Thymus (tissue), 14 donors: Measurements from ENCODE around the gene LTA. TPM values are rescaled to one million over a fixed set of nuclear protein-coding genes. Genes with fewer than 3 reads are reported as not detected.

Experiments used
- DNase-seq, 9 donors: peaks; one replicate each; pipeline ENCODE4 v3.0.0-alpha.2; 2013; ENCODE audit warnings: low spot score in 9 of 9, low read depth in 6 of 9, missing footprints in 1 of 9
- H3K27ac ChIP-seq, 2 donors: one replicate each; pipeline ENCODE4 v1.5.1; 2013; ENCODE audit warnings: control low read depth in 1 of 2, low read depth in 1 of 2, low read length in 1 of 2, mild to moderate bottlenecking in 1 of 2, moderate library complexity in 1 of 2
- H3K27me3 ChIP-seq, 2 donors: one replicate each; pipeline ENCODE4 v1.5.1; 2013; ENCODE audit warnings: low read length in 1 of 2; ENCODE audit not compliant: control insufficient read depth in 2 of 2, insufficient read depth in 1 of 2
- H3K36me3 ChIP-seq, 2 donors: one replicate each; pipeline ENCODE4 v1.5.1; 2013; ENCODE audit warnings: low read length in 1 of 2, mild to moderate bottlenecking in 1 of 2, moderate library complexity in 1 of 2; ENCODE audit not compliant: control insufficient read depth in 2 of 2, insufficient read depth in 2 of 2
- H3K4me1 ChIP-seq, 2 donors: one replicate each; pipeline ENCODE4 v1.5.1; 2013; ENCODE audit warnings: low read length in 2 of 2; ENCODE audit not compliant: control insufficient read depth in 2 of 2, insufficient read depth in 2 of 2
- H3K4me3 ChIP-seq, 2 donors: one replicate each; pipeline ENCODE4 v1.5.1; 2013; ENCODE audit warnings: low read length in 2 of 2, control low read depth in 1 of 2, mild to moderate bottlenecking in 1 of 2
- H3K9me3 ChIP-seq, 2 donors: one replicate each; pipeline ENCODE4 v1.5.1; 2013; ENCODE audit warnings: low read length in 1 of 2, mild to moderate bottlenecking in 1 of 2; ENCODE audit not compliant: control insufficient read depth in 2 of 2, insufficient read depth in 1 of 2
- WGBS: extraction: QIAGEN DNeasy Blood & Tissue Kit; methylation state at CpG from one replicate; pipeline ENCODE4 v1.1.7; 2013; 5-methylcytosine and 5-hydroxymethylcytosine counted together
- long read RNA-seq, 10 donors: transcript quantifications; one replicate each; lab custom pipeline, GENCODE V29; 2026
- polyA plus RNA-seq: library from polyadenylated mRNA; stranded (reverse); fragments of 200-250 nt; gene quantifications from one replicate; pipeline ENCODE4 v1.2.3, GENCODE V29; 2013
- total RNA-seq: library from RNA; stranded (reverse); fragments of 120-200 nt; gene quantifications from one replicate; pipeline ENCODE4 v1.2.4, GENCODE V29; 2013
- donor health status: healthy.

LTA gene
- total RNA-seq: 8.9 TPM
- polyA plus RNA-seq: 2.2 TPM
- long read RNA-seq, donor 1, partial matches to known transcripts: 0 of 3 reads
- long read RNA-seq, donor 1, other reads (novel, unspliced or antisense): 0 of 3 reads
- long read RNA-seq, donor 2: 0 reads
- long read RNA-seq, donor 3, transcript LTA-213 (4 exons, 1,422 nt): major isoform, 15 of 24 reads
- long read RNA-seq, donor 3, partial matches to known transcripts: 6 of 24 reads
- long read RNA-seq, donor 3, other reads (novel, unspliced or antisense): 0 of 24 reads
- long read RNA-seq, donor 4, transcript LTA-213 (4 exons, 1,422 nt): major isoform, 9 of 9 reads
- long read RNA-seq, donor 4, partial matches to known transcripts: 0 of 9 reads
- long read RNA-seq, donor 4, other reads (novel, unspliced or antisense): 0 of 9 reads
- long read RNA-seq, donor 5, transcript LTA-214 (4 exons, 1,507 nt): minor isoform, 7 of 39 reads
- long read RNA-seq, donor 5, transcript LTA-213 (4 exons, 1,422 nt): major isoform, 21 of 39 reads
- long read RNA-seq, donor 5, partial matches to known transcripts: 11 of 39 reads
- long read RNA-seq, donor 5, other reads (novel, unspliced or antisense): 0 of 39 reads
- long read RNA-seq, donor 6, transcript LTA-213 (4 exons, 1,422 nt): major isoform, 8 of 10 reads
- long read RNA-seq, donor 6, partial matches to known transcripts: 0 of 10 reads
- long read RNA-seq, donor 6, other reads (novel, unspliced or antisense): 0 of 10 reads
- long read RNA-seq, donor 7, transcript LTA-213 (4 exons, 1,422 nt): major isoform, 11 of 12 reads
- long read RNA-seq, donor 7, partial matches to known transcripts: 0 of 12 reads
- long read RNA-seq, donor 7, other reads (novel, unspliced or antisense): 0 of 12 reads
- long read RNA-seq, donor 8, partial matches to known transcripts: 0 of 2 reads
- long read RNA-seq, donor 8, other reads (novel, unspliced or antisense): 0 of 2 reads
- long read RNA-seq, donor 9, transcript LTA-213 (4 exons, 1,422 nt): major isoform, 7 of 8 reads
- long read RNA-seq, donor 9, partial matches to known transcripts: 0 of 8 reads
- long read RNA-seq, donor 9, other reads (novel, unspliced or antisense): 0 of 8 reads
- long read RNA-seq, donor 10, transcript LTA-213 (4 exons, 1,422 nt): major isoform, 9 of 16 reads
- long read RNA-seq, donor 10, partial matches to known transcripts: 6 of 16 reads
- long read RNA-seq, donor 10, other reads (novel, unspliced or antisense): 0 of 16 reads

GRCh38 chr6:31572041-31572911 lies at the start of gene LTA:
Gene LTA, plus strand, starts transcription at chr6:31572289. Its CDS starts 454 bp downstream, at chr6:31572743.
- peak in 3 of 9 donors; percentile 51 to 84 (median 67) for DNase-seq
- Histone ChIP-seq H3K4me1 (peaks cover 19 to 90% of the 10 kb centered on the region in 2 donors), H3K27ac (peak within 1 kb of the TSS; percentile 61 to 91), H3K27me3 (no peaks in the 10 kb centered on the region), H3K4me3 (peak within 1 kb of the TSS; percentile 12 to 46), H3K36me3 (peaks cover 0 to 4% of the 10 kb centered on the region in 2 donors), H3K9me3 (peaks cover 0 to 3% of the 10 kb centered on the region in 2 donors)
- WGBS: 56% methylated on average over 27 of the region's 27 CpGs

- H3K9me3 ChIP-seq: no peaks in the 10 kb centered on the region
- no peak overlapping the region for H3K4me3 ChIP-seq
- DNase-seq: no peak
- no peaks in the 10 kb centered on the region for H3K27me3 ChIP-seq
- H3K36me3 ChIP-seq: peaks cover 14 to 19% of the 10 kb centered on the region in 2 donors
- no peak overlapping the region for H3K27ac ChIP-seq
- H3K4me1 ChIP-seq: no peaks in the 10 kb centered on the region
- WGBS: 84% methylated on average over 8 of the region's 8 CpGs
Measured at GRCh38 chr6:31525553-31525931, 46.5 kb upstream of the LTA start.

- H3K4me3 ChIP-seq: no peak overlapping the region
- no peak overlapping the region for H3K27ac ChIP-seq
Measured at GRCh38 chr6:31525932-31526591, 46.0 kb upstream of the LTA start.

GRCh38 chr6:31528307-31528777 lies 43.7 kb upstream of the LTA start:
- Histone ChIP-seq H3K36me3 (peaks cover 41 to 47% of the 10 kb centered on the region in 2 donors), H3K4me1 (no peaks in the 10 kb centered on the region), H3K4me3 (no peak overlapping the region), H3K27me3 (no peaks in the 10 kb centered on the region), H3K9me3 (no peaks in the 10 kb centered on the region), H3K27ac (no peak overlapping the region)
- no peak for DNase-seq
- WGBS: 98% methylated on average over 4 of the region's 4 CpGs

More at GRCh38 chr6:31525932-31526591, 46.0 kb upstream of the LTA start:
- no peak for DNase-seq
- Histone ChIP-seq H3K36me3 (peaks cover 19 to 24% of the 10 kb centered on the region in 2 donors), H3K9me3 (no peaks in the 10 kb centered on the region), H3K27me3 (no peaks in the 10 kb centered on the region), H3K4me1 (no peaks in the 10 kb centered on the region)
- 93% methylated on average over 4 of the region's 4 CpGs for WGBS

- DNase-seq: no peak
- Histone ChIP-seq H3K27me3 (no peaks in the 10 kb centered on the region), H3K4me3 (no peak within 1 kb of the TSS), H3K36me3 (peaks cover 46 to 52% of the 10 kb centered on the region in 2 donors), H3K4me1 (no peaks in the 10 kb centered on the region), H3K9me3 (no peaks in the 10 kb centered on the region), H3K27ac (no peak within 1 kb of the TSS)
- 89% methylated on average over 7 of the region's 7 CpGs for WGBS
Measured at GRCh38 chr6:31528821-31529328, 43.2 kb upstream of the LTA start, which contains the start of gene MCCD1. Gene MCCD1, plus strand, starts transcription at chr6:31528962. Its CDS starts 53 bp downstream, at chr6:31529015.

GRCh38 chr6:31529329-31530150 lies 42.5 kb upstream of the LTA start:
- DNase-seq: no peak
- Histone ChIP-seq H3K27me3 (no peaks in the 10 kb centered on the region), H3K9me3 (no peaks in the 10 kb centered on the region), H3K27ac (no peak overlapping the region), H3K4me1 (no peaks in the 10 kb centered on the region), H3K4me3 (no peak overlapping the region), H3K36me3 (peaks cover 53 to 59% of the 10 kb centered on the region in 2 donors)
- WGBS: 70% methylated on average over 12 of the region's 12 CpGs

- Histone ChIP-seq H3K4me1 (no peaks in the 10 kb centered on the region), H3K27ac (no peak overlapping the region), H3K4me3 (no peak overlapping the region), H3K9me3 (no peaks in the 10 kb centered on the region), H3K36me3 (peaks cover 64 to 70% of the 10 kb centered on the region in 2 donors), H3K27me3 (no peaks in the 10 kb centered on the region)
- DNase-seq: no peak
- 74% methylated on average over 6 of the region's 6 CpGs for WGBS
Measured at GRCh38 chr6:31530659-31531058, 41.4 kb upstream of the LTA start.
